ENCODE measurements around the gene NRAS. TPM values are rescaled to one million over a fixed set of nuclear protein-coding genes. Genes with fewer than 3 reads are reported as not detected.

The NRAS gene
- total RNA-seq, 4 donors from 2014 or later = 13.3 to 26.0 (median 20.5) TPM

DNA sequence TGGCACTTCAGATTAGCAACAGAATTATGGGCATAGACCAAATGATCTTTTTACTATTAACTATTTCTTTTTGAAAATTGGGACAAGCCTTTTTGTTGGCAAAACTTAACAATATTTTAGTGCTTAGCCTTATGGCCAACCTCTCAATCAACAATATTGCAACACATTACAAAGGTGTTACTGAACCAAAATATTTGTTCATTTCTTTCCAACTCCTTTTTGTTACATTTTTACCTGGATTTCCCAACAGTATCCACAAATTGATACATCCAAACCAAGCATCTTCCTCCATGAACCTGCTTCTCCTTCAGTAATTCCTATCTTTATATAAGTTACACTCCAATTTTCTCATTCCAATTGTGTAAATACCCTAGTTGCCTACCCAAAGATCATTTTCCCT is 19.8 kb downstream of the NRAS start:
- TF ChIP-seq, protein P1, sequence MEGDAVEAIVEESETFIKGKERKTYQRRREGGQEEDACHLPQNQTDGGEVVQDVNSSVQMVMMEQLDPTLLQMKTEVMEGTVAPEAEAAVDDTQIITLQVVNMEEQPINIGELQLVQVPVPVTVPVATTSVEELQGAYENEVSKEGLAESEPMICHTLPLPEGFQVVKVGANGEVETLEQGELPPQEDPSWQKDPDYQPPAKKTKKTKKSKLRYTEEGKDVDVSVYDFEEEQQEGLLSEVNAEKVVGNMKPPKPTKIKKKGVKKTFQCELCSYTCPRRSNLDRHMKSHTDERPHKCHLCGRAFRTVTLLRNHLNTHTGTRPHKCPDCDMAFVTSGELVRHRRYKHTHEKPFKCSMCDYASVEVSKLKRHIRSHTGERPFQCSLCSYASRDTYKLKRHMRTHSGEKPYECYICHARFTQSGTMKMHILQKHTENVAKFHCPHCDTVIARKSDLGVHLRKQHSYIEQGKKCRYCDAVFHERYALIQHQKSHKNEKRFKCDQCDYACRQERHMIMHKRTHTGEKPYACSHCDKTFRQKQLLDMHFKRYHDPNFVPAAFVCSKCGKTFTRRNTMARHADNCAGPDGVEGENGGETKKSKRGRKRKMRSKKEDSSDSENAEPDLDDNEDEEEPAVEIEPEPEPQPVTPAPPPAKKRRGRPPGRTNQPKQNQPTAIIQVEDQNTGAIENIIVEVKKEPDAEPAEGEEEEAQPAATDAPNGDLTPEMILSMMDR (IDR thresholded peaks at IDR 0.05) = no peak
- TF ChIP-seq POLR2AphosphoS5 (IDR thresholded peaks at IDR 0.05) (no peak), POLR2A (IDR thresholded peaks at IDR 0.05) (no peak), EP300 (IDR thresholded peaks at IDR 0.05) (no peak)
- Histone ChIP-seq H3K36me3 (no peaks in the 10 kb centered on the region), H3K27me3 (peaks cover 15% of the 10 kb centered on the region), H3K9me3 (no peaks in the 10 kb centered on the region), H3K4me1 (no peaks in the 10 kb centered on the region), H3K4me3 (no peak overlapping the region), H3K27ac (no peak overlapping the region)
- no peak for ATAC-seq

DNA sequence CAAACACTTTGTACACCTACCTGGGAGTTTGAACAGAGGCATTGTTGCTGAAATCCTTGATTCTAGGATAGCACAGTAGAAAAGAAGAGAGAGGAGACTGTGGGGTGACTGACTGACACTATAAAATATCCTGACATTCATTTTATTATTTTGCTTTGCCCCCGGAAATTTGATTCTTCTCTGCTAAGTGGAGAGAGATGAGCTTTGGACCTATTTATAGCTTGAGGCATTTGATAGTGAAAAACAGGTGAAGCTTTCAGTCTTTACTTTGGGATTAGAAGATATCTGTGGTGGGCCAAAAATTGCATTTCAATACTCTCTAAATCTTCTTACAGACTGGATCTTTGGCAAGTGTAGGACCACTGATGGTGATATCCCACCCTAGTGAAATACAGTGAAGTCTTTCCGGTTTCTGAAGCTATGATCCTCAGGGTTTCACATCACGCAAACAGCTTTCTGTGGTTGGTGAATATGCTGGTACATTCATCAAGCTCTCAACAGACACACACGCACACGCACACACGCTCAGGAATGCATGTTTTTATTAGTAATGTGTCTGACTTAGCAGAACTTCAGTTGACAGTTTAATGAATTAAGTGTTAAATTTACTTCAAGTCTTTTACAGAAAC is 21.0 kb downstream of the NRAS start, which contains the start of gene AMPD1:
TSS of gene AMPD1 (minus strand) at position 117 of the 629 bp plus-strand sequence. CDS start at position 42, 75 bp downstream.
- WGBS, 2 donors (ENCODE audit: low coverage in 1 of 2) = 31 to 69% methylated on average over 5 to 6 of the region's 6 CpGs
- Histone ChIP-seq H3K27me3 (peaks cover 15% of the 10 kb centered on the region), H3K4me3 (no peak within 1 kb of the TSS), H3K27ac (no peak within 1 kb of the TSS), H3K9me3 (no peaks in the 10 kb centered on the region), H3K4me1 (no peaks in the 10 kb centered on the region), H3K36me3 (no peaks in the 10 kb centered on the region)
- no peak for ATAC-seq
- TF ChIP-seq POLR2A (IDR thresholded peaks at IDR 0.05) (no peak), POLR2AphosphoS5 (IDR thresholded peaks at IDR 0.05) (no peak), EP300 (IDR thresholded peaks at IDR 0.05) (no peak)
- TF ChIP-seq, protein P1 (IDR thresholded peaks at IDR 0.05) = no peak

DNA sequence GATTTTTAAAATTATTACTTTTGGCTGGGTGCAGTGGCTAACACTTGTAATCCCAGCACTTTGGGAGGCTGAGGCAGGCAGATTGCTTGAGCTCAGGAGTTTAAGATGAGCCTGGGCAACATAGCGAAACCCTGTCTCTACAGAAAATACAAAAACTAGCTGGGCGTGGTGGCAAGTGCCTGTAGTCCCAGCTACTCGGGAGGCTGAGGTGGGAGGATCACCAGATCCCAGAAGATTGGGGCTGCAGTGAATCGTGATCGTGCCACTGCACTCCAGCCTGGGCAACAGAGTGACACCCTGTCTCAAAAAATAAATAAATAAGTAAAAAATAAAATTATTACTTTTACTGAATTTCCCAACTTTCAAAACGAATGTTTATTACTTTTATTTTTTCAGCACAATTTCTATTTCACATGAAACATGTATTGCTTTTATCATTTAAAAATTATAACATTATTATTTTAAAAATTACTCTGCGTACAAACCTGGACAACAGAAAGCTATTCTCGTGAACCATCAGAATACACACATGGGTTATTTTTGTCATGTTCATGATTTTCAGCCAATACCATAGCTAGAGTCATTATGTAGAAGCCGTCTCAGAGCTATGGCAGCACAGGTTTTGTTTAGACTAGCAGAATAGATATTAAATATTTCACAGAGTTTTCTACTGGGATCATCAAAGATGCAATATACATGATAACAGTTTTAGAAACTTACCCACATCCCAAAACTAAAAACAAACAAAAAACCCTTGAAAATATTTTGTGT is 21.8 kb downstream of the NRAS start:
- H3K27me3 ChIP-seq = peaks cover 16% of the 10 kb centered on the region

DNA sequence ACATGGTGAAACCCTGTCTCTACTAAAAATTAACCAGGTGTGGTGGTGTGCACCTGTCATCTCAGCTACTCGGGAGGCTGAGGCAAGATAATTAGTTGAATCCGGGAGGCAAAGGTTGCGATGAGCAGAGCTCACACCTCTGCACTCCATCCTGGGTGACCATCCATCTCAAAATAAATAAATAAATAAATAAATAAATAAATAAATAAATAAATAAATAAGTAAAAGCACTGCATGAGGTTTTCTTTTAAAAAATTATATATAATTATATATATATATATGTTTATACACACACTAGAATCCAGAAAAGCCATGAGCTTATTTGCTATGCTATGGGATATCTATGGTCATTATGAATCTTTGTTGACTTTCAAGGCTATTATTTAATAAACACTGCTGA is 23.6 kb downstream of the NRAS start:
- 93 to 100% methylated on average over 3 of the region's 3 CpGs for WGBS, 2 donors (ENCODE audit: low coverage in 1 of 2)
- no peak for ATAC-seq
- TF ChIP-seq POLR2A (IDR thresholded peaks at IDR 0.05) = no peak
- TF ChIP-seq, protein P1 (IDR thresholded peaks at IDR 0.05) = no peak
- TF ChIP-seq POLR2AphosphoS5 (IDR thresholded peaks at IDR 0.05) = no peak
- TF ChIP-seq EP300 (IDR thresholded peaks at IDR 0.05) = no peak
- Histone ChIP-seq H3K4me1 (no peaks in the 10 kb centered on the region), H3K9me3 (no peaks in the 10 kb centered on the region), H3K27ac (no peak overlapping the region), H3K4me3 (no peak overlapping the region), H3K27me3 (peaks cover 31% of the 10 kb centered on the region), H3K36me3 (no peaks in the 10 kb centered on the region)

More for the DNA sequence above, 21.8 kb downstream of the NRAS start:
- TF ChIP-seq POLR2AphosphoS5 (IDR thresholded peaks at IDR 0.05) (no peak), EP300 (IDR thresholded peaks at IDR 0.05) (no peak), POLR2A (IDR thresholded peaks at IDR 0.05) (no peak)
- TF ChIP-seq, protein P1 (IDR thresholded peaks at IDR 0.05) = no peak
- no peak overlapping the region for H3K4me3 ChIP-seq
- H3K27ac ChIP-seq = no peak overlapping the region
- ATAC-seq = no peak
- WGBS, 2 donors (ENCODE audit: low coverage in 1 of 2) = 67 to 76% methylated on average over 9 of the region's 9 CpGs
- H3K36me3 ChIP-seq = no peaks in the 10 kb centered on the region
- H3K9me3 ChIP-seq = no peaks in the 10 kb centered on the region
- H3K4me1 ChIP-seq = no peaks in the 10 kb centered on the region

Data from gastroesophageal sphincter (tissue), 4 donors.